SK-N-SH (cell line): Measurements from ENCODE around the gene HOXB2.

Experiments used
- CTCF ChIP-seq: fragments of 200-600 bp; sonication (generic); IDR thresholded peaks from 2 replicates; pipeline ENCODE4 v1.6.1; 2017; ENCODE audit warnings: antibody characterized with exemption, mild to moderate bottlenecking, moderate library complexity
- NFIC ChIP-seq: IDR thresholded peaks from 2 replicates; pipeline ENCODE4 v1.4.0; 2012; ENCODE audit warnings: borderline replicate concordance
- RAD21 ChIP-seq: IDR thresholded peaks from 2 replicates; pipeline ENCODE4 v1.6.1; 2012; ENCODE audit warnings: mild to moderate bottlenecking, low read length
- SMC3 ChIP-seq: IDR thresholded peaks from 2 replicates; pipeline ENCODE4 v1.6.1; 2012; ENCODE audit warnings: low read depth, low read length, improper control_type of control experiment
- YY1 ChIP-seq: IDR thresholded peaks from 2 replicates; pipeline ENCODE4 v1.4.0; 2012; ENCODE audit warnings: low read depth, mild to moderate bottlenecking

- no peak for TF ChIP-seq CTCF
- TF ChIP-seq RAD21: no peak
- no peak for TF ChIP-seq YY1
- no peak for TF ChIP-seq NFIC
- TF ChIP-seq SMC3: no peak
Measured at GRCh38 chr17:48582750-48583069, 37.8 kb upstream of the HOXB2 start.
